Measurements from ENCODE around the gene TOR3A. TPM values are rescaled to one million over a fixed set of nuclear protein-coding genes. Genes with fewer than 3 reads are reported as not detected.

Gene TOR3A
- total and polyA plus RNA-seq, 2 of the 13 experiments (the other 11 are each of a cell fraction or from before 2014, with no cell fraction given) = 14.7 to 28.4 TPM

- in situ Hi-C loops (cut with HindIII; ENCODE audit: extremely low pct_ligation_motif_present, low pct_unique_long_range_greater_than_20kb) = loop anchor here (10.0 kb wide), 1 partner anchor 284 kb away; the partner anchor contains the start of gene AXDND1
Measured at GRCh38 chr1:179080866-179081686, 794 bp upstream of the TOR3A start.

More at GRCh38 chr1:179080866-179081686, 794 bp upstream of the TOR3A start:
- H3K79me2 ChIP-seq (ENCODE audit: insufficient read depth, low read length) = peaks cover 16% of the 10 kb centered on the region
- no peak for FAIRE-seq
- intact Hi-C loops (cut with micrococcal nuclease; ENCODE audit: unreplicated experiment) = loop anchor here (2.0 kb wide), 1 partner anchor 114 kb away; no protein-coding TSS in a partner anchor
- H3K27ac ChIP-seq (ENCODE audit: extremely low read length, insufficient read depth, low read length) = peak overlapping the region; percentile 77
- ChIA-PET POLR2A (interaction anchor here (1.6 to 3.2 kb wide), 3 partner anchors 10 to 213 kb away, joined by 6 to 20 read pairs (median 6); partner anchors contain the start of gene SOAT1), CTCF (ENCODE audit: low intra/inter-chr PET ratio, low total read pairs) (no interaction called here)
- H3K4me1 ChIP-seq (ENCODE audit: insufficient read depth, low read length) = peaks cover 39% of the 10 kb centered on the region
- 19% methylated on average over 18 of the region's 18 CpGs for WGBS (ENCODE audit: low lambda C conversion rate)
- no peaks in the 10 kb centered on the region for H3K27me3 ChIP-seq (ENCODE audit: control insufficient read depth in 1 of 2, insufficient read depth in 2 of 2, low read length in 2 of 2)
- TSS peak; percentile 71 for BruUV-seq (replicated peaks)
- peak; percentile 9; the same call in 2 of the 3 replicates for ATAC-seq
- peak overlapping the region; percentile 79 for H3K9ac ChIP-seq (ENCODE audit: insufficient read depth, low read depth, low read length)
- DNase-seq (ENCODE audit: low spot score) = no peak
- no peak overlapping the region for H2AFZ ChIP-seq (ENCODE audit: low read length)
- H3K9me3 ChIP-seq (ENCODE audit: low read length) = no peaks in the 10 kb centered on the region
- H4K20me1 ChIP-seq (ENCODE audit: insufficient read depth, low read length) = no peaks in the 10 kb centered on the region
- H3K36me3 ChIP-seq (replicated peaks in 1 of 2; ENCODE audit: control insufficient read depth in 1 of 2, insufficient read depth in 2 of 2, low read length in 2 of 2) = peaks cover under 1 to 7% of the 10 kb centered on the region in 2 experiments; a peak in 2 of 5 replicates
- H3K4me3 ChIP-seq (replicated peaks in 1 of 3; ENCODE audit: insufficient read depth in 1 of 3, low read depth in 2 of 3, low read length in 3 of 3) = peak overlapping the region; percentile 58 to 86 (median 85)
- peak overlapping the region; percentile 96 for H3K4me2 ChIP-seq (ENCODE audit: low read depth, low read length)
- TF ChIP-seq TFAP4 (IDR thresholded peaks at IDR 0.05; ENCODE audit: borderline replicate concordance, low read depth) (peak; percentile 71; the same call in 1 of the 2 replicates), DNMT1 (CRISPR knock-in tag; IDR thresholded peaks at IDR 0.05) (peak; percentile 44; the same call in 1 of the 2 replicates), ZNF605 (CRISPR knock-in tag; IDR thresholded peaks at IDR 0.05) (0 out of 2 replicates have a peak, but pooled peaks have one; percentile 38), ZBTB2 (CRISPR knock-in tag; IDR thresholded peaks at IDR 0.05; ENCODE audit: low read depth) (0 out of 2 replicates have a peak, but pooled peaks have one; percentile 34), ZNF556 (CRISPR knock-in tag; IDR thresholded peaks at IDR 0.05; ENCODE audit: borderline replicate concordance) (0 out of 2 replicates have a peak, but pooled peaks have one; percentile 33), GATAD2A (CRISPR knock-in tag; IDR thresholded peaks at IDR 0.05) (peak; percentile 7; the same call in 1 of the 2 replicates), ATF3 (CRISPR knock-in tag; IDR thresholded peaks at IDR 0.05) (no peak), ZGPAT (CRISPR knock-in tag; IDR thresholded peaks at IDR 0.05) (no peak), SRY (CRISPR knock-in tag; IDR thresholded peaks at IDR 0.05) (no peak), ZNF619 (CRISPR knock-in tag; IDR thresholded peaks at IDR 0.05) (0 out of 2 replicates have a peak, but pooled peaks have one; percentile 55), ZNF430 (CRISPR knock-in tag; IDR thresholded peaks at IDR 0.05) (0 out of 2 replicates have a peak, but pooled peaks have one; percentile 22), ZNF44 (CRISPR knock-in tag; IDR thresholded peaks at IDR 0.05) (0 out of 2 replicates have a peak, but pooled peaks have one; percentile 36)

All from HepG2 (cell line).